GM19193 (cell line): Measurements from ENCODE around the gene UVSSA.

Experiments used
- POLR2A ChIP-seq: IDR thresholded peaks from 4 replicates; pipeline ENCODE4 v1.6.1; 2011; ENCODE audit not compliant: insufficient read depth, insufficient read length; ENCODE audit errors: extremely low read depth

The UVSSA gene

GRCh38 chr4:1325681-1326635, 21.1 kb upstream of the UVSSA start:
- no peak for TF ChIP-seq POLR2A

- TF ChIP-seq POLR2A = no peak
These were observed 20.1 kb upstream of the UVSSA start for GRCh38 chr4:1326751-1327525.

GRCh38 chr4:1327526-1328266, 19.3 kb upstream of the UVSSA start:
- no peak for TF ChIP-seq POLR2A

GRCh38 chr4:1328267-1329155, 18.5 kb upstream of the UVSSA start:
- TF ChIP-seq POLR2A = no peak

- no peak for TF ChIP-seq POLR2A
These were observed 17.3 kb upstream of the UVSSA start for GRCh38 chr4:1329408-1330371.

- no peak for TF ChIP-seq POLR2A
These were observed 16.0 kb upstream of the UVSSA start for GRCh38 chr4:1330761-1331590.

- no peak for TF ChIP-seq POLR2A
These were observed 15.2 kb upstream of the UVSSA start for GRCh38 chr4:1331591-1332353.

GRCh38 chr4:1332686-1333085, 14.3 kb upstream of the UVSSA start:
- TF ChIP-seq POLR2A = no peak

GRCh38 chr4:1333256-1333655, 13.8 kb upstream of the UVSSA start:
- no peak for TF ChIP-seq POLR2A

- TF ChIP-seq POLR2A = no peak
These were observed 12.5 kb upstream of the UVSSA start for GRCh38 chr4:1334579-1334895.

GRCh38 chr4:1336088-1336491, 10.9 kb upstream of the UVSSA start:
- no peak for TF ChIP-seq POLR2A
